Middle frontal gyrus (tissue), 1 donor: ENCODE data around the gene VKORC1.

Experiments used
- DNase-seq: peaks from one replicate; pipeline ENCODE4 v3.0.0-alpha.2; 2015; ENCODE audit warnings: low spot score; ENCODE audit errors: extremely low spot score

VKORC1 gene

GRCh38 chr16:31130336-31130891 lies 35.8 kb upstream of the VKORC1 start:
- no peak for DNase-seq

GRCh38 chr16:31129568-31130335 lies 35.2 kb upstream of the VKORC1 start:
- DNase-seq, result no peak

GRCh38 chr16:31128711-31129567 lies 34.3 kb upstream of the VKORC1 start:
- no peak for DNase-seq

- no peak for DNase-seq
Observed at GRCh38 chr16:31127182-31127581, 32.6 kb upstream of the VKORC1 start.

- no peak for DNase-seq
Observed at GRCh38 chr16:31125844-31126243, 31.2 kb upstream of the VKORC1 start.

GRCh38 chr16:31120129-31120528 lies 25.5 kb upstream of the VKORC1 start:
- no peak for DNase-seq

GRCh38 chr16:31118223-31119155 lies 23.9 kb upstream of the VKORC1 start:
- no peak for DNase-seq

- DNase-seq, result peak; percentile 97
Observed at GRCh38 chr16:31117384-31118222, 23.0 kb upstream of the VKORC1 start, which contains the start of gene KAT8. Gene KAT8 (plus strand): TSS chr16:31117664. CDS start chr16:31117682, 18 bp downstream.

GRCh38 chr16:31114468-31114867 lies 19.9 kb upstream of the VKORC1 start:
- no peak for DNase-seq

GRCh38 chr16:31113121-31114120 lies 18.8 kb upstream of the VKORC1 start:
- DNase-seq, result no peak

GRCh38 chr16:31112711-31113110 lies 18.1 kb upstream of the VKORC1 start:
- DNase-seq, result no peak

GRCh38 chr16:31111881-31112466 lies 17.4 kb upstream of the VKORC1 start:
- no peak for DNase-seq

GRCh38 chr16:31110106-31111034 lies 15.8 kb upstream of the VKORC1 start:
- DNase-seq, result no peak

- no peak for DNase-seq
Observed at GRCh38 chr16:31109622-31110021, 15.0 kb upstream of the VKORC1 start.

- no peak for DNase-seq
Observed at GRCh38 chr16:31108794-31109558, 14.4 kb upstream of the VKORC1 start.

GRCh38 chr16:31108035-31108793 lies 13.6 kb upstream of the VKORC1 start, which contains the start of gene BCKDK:
Gene BCKDK (plus strand): TSS chr16:31108386. CDS start chr16:31109224, 838 bp downstream.
- DNase-seq, result peak; percentile 80
